H9 (cell line): Measurements from ENCODE around the gene TSPAN13. TPM values are rescaled to one million over a fixed set of nuclear protein-coding genes. Genes with fewer than 3 reads are reported as not detected.

ENCODE experiments used
- DNase-seq: peaks from one replicate; pipeline ENCODE4 v3.0.0-alpha.2; 2017
- H2AFZ ChIP-seq: one replicate; pipeline ENCODE4 v1.6.1; 2013; ENCODE audit warnings: mild to moderate bottlenecking, low read length, control low read depth, moderate library complexity
- H2AK5ac ChIP-seq: 2 replicates; pipeline ENCODE4 v1.6.1; 2013; ENCODE audit warnings: low read length, control low read depth, mixed read lengths; ENCODE audit not compliant: insufficient read length
- H2BK120ac ChIP-seq: one replicate; pipeline ENCODE4 v1.6.1; 2013; ENCODE audit warnings: low read depth, mild to moderate bottlenecking, low read length, control low read depth, inconsistent platforms; ENCODE audit not compliant: poor library complexity, severe bottlenecking
- H2BK12ac ChIP-seq: 2 replicates; pipeline ENCODE4 v1.6.1; 2013; ENCODE audit warnings: low read length, control low read depth, mixed read lengths, low read depth; ENCODE audit not compliant: insufficient read length
- H2BK15ac ChIP-seq: 2 replicates; pipeline ENCODE4 v1.6.1; 2013; ENCODE audit warnings: low read depth, low read length, control low read depth
- H2BK20ac ChIP-seq: one replicate; pipeline ENCODE4 v1.6.1; 2013; ENCODE audit warnings: low read depth, mild to moderate bottlenecking, low read length, control low read depth, inconsistent platforms; ENCODE audit not compliant: poor library complexity, severe bottlenecking
- H2BK5ac ChIP-seq: 2 replicates; pipeline ENCODE4 v1.6.1; 2013; ENCODE audit warnings: low read length, control low read depth, mixed read lengths; ENCODE audit not compliant: insufficient read length
- H3K14ac ChIP-seq: 2 replicates; pipeline ENCODE4 v1.6.1; 2013; ENCODE audit warnings: low read length, control low read depth; ENCODE audit not compliant: insufficient read depth
- H3K18ac ChIP-seq: 2 replicates; pipeline ENCODE4 v1.6.1; 2013; ENCODE audit warnings: low read depth, mild to moderate bottlenecking, mixed read lengths, low read length, control low read depth; ENCODE audit not compliant: insufficient read length
- H3K23ac ChIP-seq: 2 replicates; pipeline ENCODE4 v1.6.1; 2013; ENCODE audit warnings: low read length, control low read depth, mixed read lengths, low read depth; ENCODE audit not compliant: insufficient read length
- H3K23me2 ChIP-seq: 2 replicates; pipeline ENCODE4 v1.6.1; 2013; ENCODE audit warnings: low read depth, mild to moderate bottlenecking, mixed read lengths, low read length, control low read depth; ENCODE audit not compliant: insufficient read length, poor library complexity, severe bottlenecking
- H3K27ac ChIP-seq: 2 replicates; pipeline ENCODE4 v1.5.1; 2013; ENCODE audit warnings: low read length, control low read depth, mixed read lengths, low read depth; ENCODE audit not compliant: insufficient read length
- H3K27me3 ChIP-seq: 2 replicates; pipeline ENCODE4 v1.6.1; 2013; ENCODE audit warnings: low read length, control low read depth, inconsistent platforms; ENCODE audit not compliant: insufficient read depth
- H3K4ac ChIP-seq: 2 replicates; pipeline ENCODE4 v1.6.1; 2013; ENCODE audit warnings: low read depth, mild to moderate bottlenecking, control low read depth, inconsistent platforms, low read length, moderate library complexity
- H3K4me1 ChIP-seq: 2 replicates; pipeline ENCODE4 v1.6.1; 2013; ENCODE audit warnings: low read length, control low read depth, inconsistent platforms; ENCODE audit not compliant: insufficient read depth
- H3K4me2 ChIP-seq: 2 replicates; pipeline ENCODE4 v1.6.1; 2013; ENCODE audit warnings: low read length, control low read depth, mixed read lengths; ENCODE audit not compliant: insufficient read length, insufficient read depth
- H3K56ac ChIP-seq: 2 replicates; pipeline ENCODE4 v1.6.1; 2013; ENCODE audit warnings: low read depth, mild to moderate bottlenecking, mixed read lengths, low read length, control low read depth; ENCODE audit not compliant: insufficient read length
- H3K79me1 ChIP-seq: 2 replicates; pipeline ENCODE4 v1.6.1; 2013; ENCODE audit warnings: low read depth, mild to moderate bottlenecking, moderate library complexity, low read length, control low read depth, inconsistent platforms; ENCODE audit not compliant: insufficient read depth, poor library complexity, severe bottlenecking
- H3K79me2 ChIP-seq: 2 replicates; pipeline ENCODE4 v1.6.1; 2013; ENCODE audit warnings: low read length, control low read depth, inconsistent platforms; ENCODE audit not compliant: insufficient read depth
- H3K9ac ChIP-seq: 2 replicates; pipeline ENCODE4 v1.6.1; 2013; ENCODE audit warnings: low read length, control low read depth, mixed read lengths; ENCODE audit not compliant: insufficient read length; ENCODE audit errors: extremely low read depth
- H3K9me3 ChIP-seq: one replicate; pipeline ENCODE4 v1.6.1; 2013; ENCODE audit warnings: low read depth, low read length, inconsistent platforms; ENCODE audit not compliant: control insufficient read depth
- H3T11ph ChIP-seq: one replicate; pipeline ENCODE4 v1.6.1; 2013; ENCODE audit warnings: mild to moderate bottlenecking, low read length, control low read depth, inconsistent platforms
- H4K20me1 ChIP-seq: one replicate; pipeline ENCODE4 v1.6.1; 2013; ENCODE audit not compliant: control insufficient read depth, insufficient read length, insufficient read depth
- H4K5ac ChIP-seq: 2 replicates; pipeline ENCODE4 v1.6.1; 2013; ENCODE audit warnings: low read depth, mild to moderate bottlenecking, mixed read lengths, low read length, control low read depth; ENCODE audit not compliant: insufficient read length
- H4K8ac ChIP-seq: replicated peaks from 2 replicates; pipeline ENCODE4 v1.6.1; 2013; ENCODE audit warnings: low read length, control low read depth, mixed read lengths, low read depth; ENCODE audit not compliant: insufficient read length
- H4K91ac ChIP-seq: 2 replicates; pipeline ENCODE4 v1.6.1; 2013; ENCODE audit warnings: low read depth, mild to moderate bottlenecking, moderate library complexity, mixed read lengths, low read length, control low read depth; ENCODE audit not compliant: insufficient read length
- H3K27ac Mint-ChIP-seq, 3 experiments: 2 replicates in 2 of 3; 3 replicates in 1 of 3; pipeline ENCODE4 v1.8.0; 2020 to 2021; ENCODE audit warnings: mixed read lengths in 3 of 3, mild to moderate bottlenecking in 1 of 3, moderate library complexity in 1 of 3
- H3K27me3 Mint-ChIP-seq: 2 replicates; pipeline ENCODE4 v1.8.0; 2021; ENCODE audit warnings: low read depth, mild to moderate bottlenecking, moderate library complexity, mixed read lengths
- H3K36me3 Mint-ChIP-seq, 3 experiments: 2 replicates in 2 of 3; 3 replicates in 1 of 3; pipeline ENCODE4 v1.8.0; 2020 to 2021; ENCODE audit warnings: low read depth in 3 of 3, mixed read lengths in 3 of 3; ENCODE audit not compliant: insufficient read depth in 1 of 3
- H3K4me1 Mint-ChIP-seq, 2 experiments: 2 replicates each; pipeline ENCODE4 v1.8.0; 2020; ENCODE audit warnings: mixed read lengths in 2 of 2
- H3K4me3 Mint-ChIP-seq, 2 experiments: 2 replicates in 1 of 2; 3 replicates in 1 of 2; pipeline ENCODE4 v1.8.0; 2020 to 2021; ENCODE audit warnings: mild to moderate bottlenecking in 2 of 2, mixed read lengths in 2 of 2, moderate library complexity in 1 of 2
- H3K9me3 Mint-ChIP-seq, 2 experiments: 2 replicates in 1 of 2; 3 replicates in 1 of 2; pipeline ENCODE4 v1.8.0; 2020; ENCODE audit warnings: mild to moderate bottlenecking in 2 of 2, mixed read lengths in 2 of 2, moderate library complexity in 1 of 2
- CTCF ChIP-seq: fragments of 200-600 bp; sonication (generic); conservative IDR thresholded peaks from 3 replicates; pipeline ENCODE4 v1.8.0; 2021; ENCODE audit warnings: antibody characterized with exemption, mild to moderate bottlenecking
- WGBS: extraction: QIAGEN DNeasy Blood & Tissue Kit; methylation state at CpG from one replicate; pipeline ENCODE4 v1.1.7; 2013; ENCODE audit warnings: missing lambda C conversion rate, low lambda C conversion rate, mixed read lengths; ENCODE audit not compliant: insufficient read length; ENCODE audit errors: extremely low coverage; 5-methylcytosine and 5-hydroxymethylcytosine counted together
- total RNA-seq: library from RNA; stranded (reverse); gene quantifications from 2 replicates; pipeline ENCODE4 v1.2.1, GENCODE V29; 2021

TSPAN13 gene
- total RNA-seq, 1 experiment from 2014 or later = 18.7 TPM

- no peak overlapping the region for H2AK5ac ChIP-seq
- no peak overlapping the region for H2BK120ac ChIP-seq
- H3K4me1 Mint-ChIP-seq = peaks cover 17 to 21% of the 10 kb centered on the region in 2 experiments
- H3K4me2 ChIP-seq = no peak overlapping the region
- H3K4me1 ChIP-seq = peaks cover 5% of the 10 kb centered on the region; the same call in 1 of the 2 replicates
- H3K27ac Mint-ChIP-seq = peak overlapping the region in 1 of 3 experiments; percentile 9; a peak in 1 of 7 replicates
- no peak for TF ChIP-seq CTCF
- no peaks in the 10 kb centered on the region for H3K27me3 ChIP-seq
- no peaks in the 10 kb centered on the region for H3K79me2 ChIP-seq
- H3T11ph ChIP-seq = no peak overlapping the region
- no peaks in the 10 kb centered on the region for H3K9me3 Mint-ChIP-seq
- no peak overlapping the region for H3K9ac ChIP-seq
- no peak overlapping the region for H2AFZ ChIP-seq
- H3K4ac ChIP-seq = no peak overlapping the region
- no peak overlapping the region for H2BK20ac ChIP-seq
- no peaks in the 10 kb centered on the region for H4K20me1 ChIP-seq
- H3K27ac ChIP-seq = no peak overlapping the region
- no peaks in the 10 kb centered on the region for H3K36me3 Mint-ChIP-seq
- H3K18ac ChIP-seq = no peak overlapping the region
- no peaks in the 10 kb centered on the region; the same call in 1 of the 2 replicates for H3K27me3 Mint-ChIP-seq
- H3K23ac ChIP-seq = no peak overlapping the region
- H2BK5ac ChIP-seq = no peak overlapping the region
- no peaks in the 10 kb centered on the region for H3K23me2 ChIP-seq
- H3K14ac ChIP-seq = no peak overlapping the region; the same call in 1 of the 2 replicates
- no peak overlapping the region for H3K56ac ChIP-seq
- no peaks in the 10 kb centered on the region for H3K9me3 ChIP-seq
- no peak overlapping the region for H4K5ac ChIP-seq
- WGBS = no CpG with 5 or more reads among the region's 6 CpGs
- no peak overlapping the region for H4K91ac ChIP-seq
- no peaks in the 10 kb centered on the region for H3K79me1 ChIP-seq
- no peak for DNase-seq
- H3K4me3 Mint-ChIP-seq = no peak overlapping the region
- H2BK12ac ChIP-seq = no peak overlapping the region
- H2BK15ac ChIP-seq = no peak overlapping the region
- no peak overlapping the region for H4K8ac ChIP-seq
Observed at GRCh38 chr7:16744518-16745250, 8.9 kb upstream of the TSPAN13 start.
